ENCODE data around the gene CGB7.

DNA sequence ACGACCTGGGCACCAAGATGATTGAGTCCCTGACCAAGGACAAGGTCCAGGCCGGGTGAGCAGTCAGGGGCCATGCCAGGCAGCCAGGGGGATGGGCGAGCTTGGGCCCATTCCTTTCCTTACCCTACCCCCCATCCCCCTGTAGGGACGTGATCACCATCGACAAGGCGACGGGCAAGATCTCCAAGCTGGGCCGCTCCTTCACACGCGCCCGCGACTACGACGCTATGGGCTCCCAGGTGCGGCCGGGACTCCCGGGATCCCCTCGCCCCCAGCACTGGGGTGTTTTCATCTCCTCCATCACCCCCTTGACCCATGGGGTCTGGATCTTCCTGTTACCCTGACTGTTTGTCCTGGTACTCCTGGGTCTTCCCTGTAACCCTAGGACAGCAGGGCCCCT lies 47.7 kb downstream of the CGB7 start:
- TF ChIP-seq, protein P1, sequence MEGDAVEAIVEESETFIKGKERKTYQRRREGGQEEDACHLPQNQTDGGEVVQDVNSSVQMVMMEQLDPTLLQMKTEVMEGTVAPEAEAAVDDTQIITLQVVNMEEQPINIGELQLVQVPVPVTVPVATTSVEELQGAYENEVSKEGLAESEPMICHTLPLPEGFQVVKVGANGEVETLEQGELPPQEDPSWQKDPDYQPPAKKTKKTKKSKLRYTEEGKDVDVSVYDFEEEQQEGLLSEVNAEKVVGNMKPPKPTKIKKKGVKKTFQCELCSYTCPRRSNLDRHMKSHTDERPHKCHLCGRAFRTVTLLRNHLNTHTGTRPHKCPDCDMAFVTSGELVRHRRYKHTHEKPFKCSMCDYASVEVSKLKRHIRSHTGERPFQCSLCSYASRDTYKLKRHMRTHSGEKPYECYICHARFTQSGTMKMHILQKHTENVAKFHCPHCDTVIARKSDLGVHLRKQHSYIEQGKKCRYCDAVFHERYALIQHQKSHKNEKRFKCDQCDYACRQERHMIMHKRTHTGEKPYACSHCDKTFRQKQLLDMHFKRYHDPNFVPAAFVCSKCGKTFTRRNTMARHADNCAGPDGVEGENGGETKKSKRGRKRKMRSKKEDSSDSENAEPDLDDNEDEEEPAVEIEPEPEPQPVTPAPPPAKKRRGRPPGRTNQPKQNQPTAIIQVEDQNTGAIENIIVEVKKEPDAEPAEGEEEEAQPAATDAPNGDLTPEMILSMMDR (IDR thresholded peaks at IDR 0.05 in 8 of 11, conservative IDR thresholded peaks at IDR 0.05 in 3 of 11), result no peak
- TF ChIP-seq POLR2AphosphoS5 (IDR thresholded peaks at IDR 0.05), result peak in 1 of 3 donors; percentile 27
